Measurements from ENCODE around the gene PGM2.
"Not testable (repeated sequence)": the region's sequence is repeated elsewhere in the genome, so short reads cannot be mapped to it uniquely, and the experiment has no call there.

PGM2 gene

GRCh38 chr4:37799941-37800554, 26.4 kb upstream of the PGM2 start:
- no peak overlapping the region for H3K27ac Mint-ChIP-seq
- no peak for DNase-seq
- no peaks in the 10 kb centered on the region for H3K9me3 Mint-ChIP-seq

GRCh38 chr4:37802068-37802666, 24.3 kb upstream of the PGM2 start:
- Mint-ChIP-seq H3K36me3 (ENCODE audit: low read depth) (no peaks in the 10 kb centered on the region), H3K4me3 (no peak overlapping the region), H3K9me3 (no peaks in the 10 kb centered on the region), H3K27me3 (no peaks in the 10 kb centered on the region), H3K27ac (no peak overlapping the region), H3K4me1 (no peaks in the 10 kb centered on the region)
- DNase-seq = no peak
- ATAC-seq = no peak

More at GRCh38 chr4:37799941-37800554, 26.4 kb upstream of the PGM2 start:
- Mint-ChIP-seq H3K4me3 (no peak overlapping the region), H3K27me3 (no peaks in the 10 kb centered on the region), H3K4me1 (no peaks in the 10 kb centered on the region), H3K36me3 (ENCODE audit: low read depth) (no peaks in the 10 kb centered on the region)
- no peak for ATAC-seq

GRCh38 chr4:37803348-37803973, 23.0 kb upstream of the PGM2 start:
- no peak overlapping the region for H3K27ac Mint-ChIP-seq
- DNase-seq (no peak), ATAC-seq (no peak)
- no peaks in the 10 kb centered on the region for H3K27me3 Mint-ChIP-seq
- H3K4me3 Mint-ChIP-seq = no peak overlapping the region
- no peaks in the 10 kb centered on the region for H3K36me3 Mint-ChIP-seq (ENCODE audit: low read depth)
- no peaks in the 10 kb centered on the region for H3K4me1 Mint-ChIP-seq
- H3K9me3 Mint-ChIP-seq = no peaks in the 10 kb centered on the region

- H3K4me3 Mint-ChIP-seq = no peak overlapping the region
- H3K9me3 Mint-ChIP-seq = no peaks in the 10 kb centered on the region
- no peaks in the 10 kb centered on the region for H3K36me3 Mint-ChIP-seq (ENCODE audit: low read depth)
- no peak overlapping the region for H3K27ac Mint-ChIP-seq
- ATAC-seq (no peak), DNase-seq (no peak)
- H3K27me3 Mint-ChIP-seq = no peaks in the 10 kb centered on the region
- no peaks in the 10 kb centered on the region for H3K4me1 Mint-ChIP-seq
These were observed 21.4 kb upstream of the PGM2 start for GRCh38 chr4:37805091-37805490.

- Mint-ChIP-seq H3K36me3 (ENCODE audit: low read depth) (no peaks in the 10 kb centered on the region), H3K27me3 (no peaks in the 10 kb centered on the region), H3K4me1 (peaks cover 18% of the 10 kb centered on the region), H3K27ac (no peak overlapping the region), H3K4me3 (no peak overlapping the region), H3K9me3 (peaks cover 6% of the 10 kb centered on the region)
- ATAC-seq (no peak), DNase-seq (no peak)
These were observed 13.8 kb upstream of the PGM2 start for GRCh38 chr4:37812713-37813112.

GRCh38 chr4:37815591-37815990, 10.9 kb upstream of the PGM2 start:
- Mint-ChIP-seq H3K27me3 (no peaks in the 10 kb centered on the region), H3K4me1 (peaks cover 18% of the 10 kb centered on the region), H3K4me3 (no peak overlapping the region), H3K36me3 (ENCODE audit: low read depth) (no peaks in the 10 kb centered on the region), H3K9me3 (peaks cover 6% of the 10 kb centered on the region), H3K27ac (peak overlapping the region; percentile 84)
- ATAC-seq (no peak), DNase-seq (no peak)

GRCh38 chr4:37816006-37816405, 10.5 kb upstream of the PGM2 start:
- H3K36me3 Mint-ChIP-seq (ENCODE audit: low read depth) = no peaks in the 10 kb centered on the region
- H3K27ac Mint-ChIP-seq = peak overlapping the region; percentile 84
- peaks cover 6% of the 10 kb centered on the region for H3K9me3 Mint-ChIP-seq
- no peak for DNase-seq
- peaks cover 18% of the 10 kb centered on the region for H3K4me1 Mint-ChIP-seq
- H3K27me3 Mint-ChIP-seq = no peaks in the 10 kb centered on the region
- peak; percentile 36 for ATAC-seq
- no peak overlapping the region for H3K4me3 Mint-ChIP-seq

- H3K4me3 Mint-ChIP-seq = no peak overlapping the region
- peaks cover 18% of the 10 kb centered on the region for H3K4me1 Mint-ChIP-seq
- peak overlapping the region; percentile 3 for H3K27ac Mint-ChIP-seq
- H3K36me3 Mint-ChIP-seq (ENCODE audit: low read depth) = no peaks in the 10 kb centered on the region
- H3K27me3 Mint-ChIP-seq = no peaks in the 10 kb centered on the region
- ATAC-seq (peak; percentile 33), DNase-seq (no peak)
- peaks cover 6% of the 10 kb centered on the region for H3K9me3 Mint-ChIP-seq
These were observed 9.8 kb upstream of the PGM2 start for GRCh38 chr4:37816719-37817118.

- H3K4me3 Mint-ChIP-seq = no peak overlapping the region
- DNase-seq (no peak), ATAC-seq (no peak)
- H3K27ac Mint-ChIP-seq = no peak overlapping the region
- H3K36me3 Mint-ChIP-seq (ENCODE audit: low read depth) = no peaks in the 10 kb centered on the region
- no peaks in the 10 kb centered on the region for H3K27me3 Mint-ChIP-seq
- H3K9me3 Mint-ChIP-seq = peaks cover 6% of the 10 kb centered on the region
- H3K4me1 Mint-ChIP-seq = peaks cover 18% of the 10 kb centered on the region
These were observed 7.7 kb upstream of the PGM2 start for GRCh38 chr4:37818752-37819151.

- H3K9me3 Mint-ChIP-seq, H3K4me3 Mint-ChIP-seq, ATAC-seq: not testable (repeated sequence)
These were observed 6.0 kb upstream of the PGM2 start for GRCh38 chr4:37820458-37820857.

GRCh38 chr4:37821953-37822605, 4.4 kb upstream of the PGM2 start:
- Mint-ChIP-seq H3K4me1 (peaks cover 12% of the 10 kb centered on the region), H3K27me3 (no peaks in the 10 kb centered on the region), H3K27ac (no peak overlapping the region), H3K9me3 (no peaks in the 10 kb centered on the region), H3K4me3 (no peak overlapping the region), H3K36me3 (ENCODE audit: low read depth) (no peaks in the 10 kb centered on the region)
- ATAC-seq (no peak), DNase-seq (no peak)

More at GRCh38 chr4:37820458-37820857, 6.0 kb upstream of the PGM2 start:
- not testable (repeated sequence) for H3K27ac Mint-ChIP-seq; H3K27me3 Mint-ChIP-seq; H3K36me3 Mint-ChIP-seq (ENCODE audit: low read depth); DNase-seq
- H3K4me1 Mint-ChIP-seq = peaks cover 22% of the 10 kb centered on the region

- peaks cover 30% of the 10 kb centered on the region for H3K4me1 Mint-ChIP-seq
- ATAC-seq, H3K27me3 Mint-ChIP-seq, DNase-seq, H3K9me3 Mint-ChIP-seq: not testable (repeated sequence)
- peak overlapping the region; percentile 93 for H3K4me3 Mint-ChIP-seq
- H3K27ac Mint-ChIP-seq = peak overlapping the region; percentile 92
- H3K36me3 Mint-ChIP-seq (ENCODE audit: low read depth) = peaks cover 15% of the 10 kb centered on the region
These were observed 985 bp upstream of the PGM2 start for GRCh38 chr4:37825501-37825900.

GRCh38 chr4:37825968-37826294, 555 bp upstream of the PGM2 start:
- DNase-seq (peak; percentile 13), ATAC-seq (no peak)
- H3K27ac Mint-ChIP-seq = peak overlapping the region; percentile 92

GRCh38 chr4:37827030-37827685, 672 bp downstream of the PGM2 start:
- Mint-ChIP-seq H3K4me1 (peaks cover 30% of the 10 kb centered on the region), H3K4me3 (peak overlapping the region; percentile 93), H3K27ac (peak overlapping the region; percentile 92), H3K36me3 (ENCODE audit: low read depth) (peaks cover 30% of the 10 kb centered on the region), H3K9me3 (no peaks in the 10 kb centered on the region), H3K27me3 (no peaks in the 10 kb centered on the region)
- DNase-seq = peak; percentile 7
- peak; percentile 47 for ATAC-seq

More at GRCh38 chr4:37825968-37826294, 555 bp upstream of the PGM2 start:
- H3K36me3 Mint-ChIP-seq (ENCODE audit: low read depth) = peaks cover 19% of the 10 kb centered on the region
- H3K27me3 Mint-ChIP-seq = no peaks in the 10 kb centered on the region
- peak overlapping the region; percentile 93 for H3K4me3 Mint-ChIP-seq
- no peaks in the 10 kb centered on the region for H3K9me3 Mint-ChIP-seq
- peaks cover 30% of the 10 kb centered on the region for H3K4me1 Mint-ChIP-seq
